IMR-90 (cell line): ENCODE data around the gene CACNB3. TPM values are rescaled to one million over a fixed set of nuclear protein-coding genes. Genes with fewer than 3 reads are reported as not detected.
A peak's percentile ranks its signal among the peaks of the same experiment; 100 is the strongest.

Experiments
- ATAC-seq: fragments of 200-7000 bp; cut with Tn5 transposase; 2 replicates; pipeline ENCODE4 v1.9.1; 2020; ENCODE audit warnings: low read depth, mild to moderate bottlenecking, moderate library complexity
- BruUV-seq: library from RNA; stranded (reverse); fragments of 400-500 nt; replicated peaks from 2 replicates; lab custom pipeline; 2021; lab: Mats Ljungman, UMichigan
- CTCF ChIA-PET: fragments of 300-600 bp; formaldehyde crosslinking; extraction: SDS; loops from one replicate; lab custom pipeline; 2021; ENCODE audit warnings: antibody characterized with exemption; lab: Yijun Ruan, JAX
- POLR2A ChIA-PET: fragments of 300-600 bp; sonication (Branson Sonifier 250); formaldehyde crosslinking; loops from one replicate; lab custom pipeline; 2022; ENCODE audit warnings: antibody characterized with exemption; ENCODE audit not compliant: unreplicated experiment; lab: Charles Lee
- DNase-seq: peaks from one replicate; pipeline ENCODE4 v3.0.0; 2013
- H2AFZ ChIP-seq: replicated peaks from 2 replicates; pipeline ENCODE3; 2013; ENCODE audit warnings: low read length, mild to moderate bottlenecking; ENCODE audit not compliant: poor library complexity
- H2AK5ac ChIP-seq: 2 replicates; pipeline ENCODE4 v1.6.1; 2013; ENCODE audit warnings: low read depth, low read length, inconsistent platforms
- H2AK9ac ChIP-seq: replicated peaks from 2 replicates; pipeline ENCODE3; 2013; ENCODE audit warnings: mild to moderate bottlenecking, low read depth, low read length, moderate library complexity; ENCODE audit not compliant: poor library complexity
- H2BK120ac ChIP-seq: 2 replicates; pipeline ENCODE4 v1.6.1; 2013; ENCODE audit warnings: low read depth, low read length, inconsistent platforms
- H2BK15ac ChIP-seq: 3 replicates; pipeline ENCODE4 v1.6.1; 2013; ENCODE audit warnings: low read depth, low read length, inconsistent platforms
- H2BK20ac ChIP-seq: 2 replicates; pipeline ENCODE4 v1.6.1; 2013; ENCODE audit warnings: low read depth, mild to moderate bottlenecking, inconsistent platforms, low read length, moderate library complexity
- H2BK5ac ChIP-seq: 2 replicates; pipeline ENCODE4 v1.6.1; 2013; ENCODE audit warnings: mild to moderate bottlenecking, low read depth, low read length, inconsistent platforms; ENCODE audit not compliant: poor library complexity, severe bottlenecking
- H3K14ac ChIP-seq: replicated peaks from 2 replicates; pipeline ENCODE4 v1.6.1; 2013; ENCODE audit warnings: low read depth, low read length, inconsistent platforms
- H3K18ac ChIP-seq: 2 replicates; pipeline ENCODE4 v1.6.1; 2013; ENCODE audit warnings: low read depth, low read length, control low read depth
- H3K23ac ChIP-seq: 2 replicates; pipeline ENCODE4 v1.6.1; 2013; ENCODE audit warnings: low read depth, low read length, inconsistent platforms
- H3K27ac ChIP-seq: 2 replicates; pipeline ENCODE4 v1.5.1; 2013; ENCODE audit warnings: mild to moderate bottlenecking, control low read depth, low read length; ENCODE audit not compliant: insufficient read depth
- H3K27me3 ChIP-seq: 2 replicates; pipeline ENCODE4 v1.6.1; 2013; ENCODE audit warnings: low read length; ENCODE audit not compliant: control insufficient read depth, insufficient read depth
- H3K36me3 ChIP-seq: 2 replicates; pipeline ENCODE4 v1.6.1; 2013; ENCODE audit warnings: low read length, mixed read lengths; ENCODE audit not compliant: control insufficient read depth, insufficient read depth
- H3K4ac ChIP-seq: 2 replicates; pipeline ENCODE4 v1.6.1; 2013; ENCODE audit warnings: low read depth, low read length, inconsistent platforms
- H3K4me1 ChIP-seq: 2 replicates; pipeline ENCODE4 v1.6.1; 2013; ENCODE audit warnings: low read length, mixed read lengths; ENCODE audit not compliant: control insufficient read depth, insufficient read depth
- H3K4me2 ChIP-seq: 2 replicates; pipeline ENCODE4 v1.6.1; 2013; ENCODE audit warnings: low read depth, mild to moderate bottlenecking, control low read depth, low read length, moderate library complexity
- H3K4me3 ChIP-seq: 2 replicates; pipeline ENCODE4 v1.5.1; 2013; ENCODE audit warnings: low read depth, mild to moderate bottlenecking, control low read depth, low read length, moderate library complexity; ENCODE audit not compliant: insufficient read depth
- H3K56ac ChIP-seq: 2 replicates; pipeline ENCODE4 v1.6.1; 2013; ENCODE audit warnings: low read length, inconsistent platforms; ENCODE audit not compliant: insufficient read depth; ENCODE audit errors: extremely low read depth
- H3K79me1 ChIP-seq, 2 experiments: 2 replicates each; pipeline ENCODE4 v1.6.1; 2013; ENCODE audit warnings: low read length in 2 of 2, inconsistent platforms in 1 of 2, low read depth in 1 of 2
- H3K9ac ChIP-seq: 2 replicates; pipeline ENCODE4 v1.6.1; 2013; ENCODE audit warnings: low read depth, low read length, control low read depth
- H3K9me1 ChIP-seq: 2 replicates; pipeline ENCODE4 v1.6.1; 2013; ENCODE audit warnings: low read length, inconsistent platforms; ENCODE audit not compliant: insufficient read depth
- H3K9me3 ChIP-seq: 2 replicates; pipeline ENCODE4 v1.6.1; 2013; ENCODE audit warnings: low read length; ENCODE audit not compliant: control insufficient read depth, insufficient read depth
- H4K20me1 ChIP-seq: 2 replicates; pipeline ENCODE4 v1.6.1; 2013; ENCODE audit warnings: low read length, inconsistent platforms; ENCODE audit not compliant: insufficient read depth
- H4K5ac ChIP-seq: 2 replicates; pipeline ENCODE4 v1.6.1; 2013; ENCODE audit warnings: mild to moderate bottlenecking, low read depth, low read length, control low read depth
- H4K8ac ChIP-seq, 2 experiments: 2 replicates each; pipeline ENCODE4 v1.6.1; 2013; ENCODE audit warnings: low read depth in 2 of 2, low read length in 2 of 2, control low read depth in 1 of 2, inconsistent platforms in 1 of 2
- H4K91ac ChIP-seq: 2 replicates; pipeline ENCODE4 v1.6.1; 2013; ENCODE audit warnings: low read depth, low read length, inconsistent platforms; ENCODE audit not compliant: insufficient read depth
- BHLHE40 ChIP-seq: fragments of 150-350 bp; IDR thresholded peaks from 2 replicates; pipeline ENCODE4 v1.6.1; 2016; ENCODE audit warnings: mild to moderate bottlenecking, low read depth, low read length
- CEBPB ChIP-seq: IDR thresholded peaks from 2 replicates; pipeline ENCODE4 v1.6.1; 2012; ENCODE audit warnings: low read depth, low read length, improper control_type of control experiment
- CHD1 ChIP-seq: IDR thresholded peaks from 2 replicates; pipeline ENCODE4 v1.6.1; 2012; ENCODE audit warnings: low read depth, low read length, improper control_type of control experiment
- FOS ChIP-seq: fragments of 150-350 bp; IDR thresholded peaks from 2 replicates; pipeline ENCODE4 v1.6.1; 2016; ENCODE audit warnings: low read depth, low read length
- MAFK ChIP-seq: IDR thresholded peaks from 2 replicates; pipeline ENCODE4 v1.6.1; 2012; ENCODE audit warnings: low read depth, low read length, improper control_type of control experiment
- MAZ ChIP-seq: IDR thresholded peaks from 2 replicates; pipeline ENCODE4 v1.6.1; 2012; ENCODE audit warnings: low read depth, mild to moderate bottlenecking, low read length, improper control_type of control experiment, moderate library complexity, borderline replicate concordance
- MXI1 ChIP-seq: IDR thresholded peaks from 2 replicates; pipeline ENCODE4 v1.6.1; 2012; ENCODE audit warnings: low read depth, mild to moderate bottlenecking, low read length, moderate library complexity, borderline replicate concordance
- NFE2L2 ChIP-seq: fragments of 150-350 bp; IDR thresholded peaks from 2 replicates; pipeline ENCODE4 v1.6.1; 2016; ENCODE audit warnings: low read depth, mild to moderate bottlenecking, low read length
- POLR2A ChIP-seq: IDR thresholded peaks from 2 replicates; pipeline ENCODE4 v1.6.1; 2012; ENCODE audit warnings: mild to moderate bottlenecking, low read depth, low read length
- RAD21 ChIP-seq: IDR thresholded peaks from 2 replicates; pipeline ENCODE4 v1.6.1; 2012; ENCODE audit warnings: low read length, improper control_type of control experiment
- RCOR1 ChIP-seq: IDR thresholded peaks from 2 replicates; pipeline ENCODE4 v1.6.1; 2012; ENCODE audit warnings: mild to moderate bottlenecking, low read length, improper control_type of control experiment; ENCODE audit not compliant: insufficient replicate concordance
- RFX5 ChIP-seq: IDR thresholded peaks from 2 replicates; pipeline ENCODE4 v1.8.0; 2012; ENCODE audit warnings: low read depth, mild to moderate bottlenecking, low read length, moderate library complexity
- SMC3 ChIP-seq: fragments of 150-350 bp; IDR thresholded peaks from 2 replicates; pipeline ENCODE4 v1.6.1; 2016; ENCODE audit warnings: low read depth, mild to moderate bottlenecking, antibody characterized with exemption, low read length, moderate library complexity
- WGBS, 2 experiments: methylation state at CpG; one replicate each; pipeline versions ENCODE4 v1.1.5 to v1.1.7; 2013; ENCODE audit warnings: missing lambda C conversion rate in 2 of 2; ENCODE audit not compliant: insufficient read length in 1 of 2; ENCODE audit errors: extremely low coverage in 2 of 2; 5-methylcytosine and 5-hydroxymethylcytosine counted together
- dilution Hi-C: fragments of 300-500 bp; cut with HindIII; formaldehyde crosslinking; loops from one replicate; pipeline ENCODE4 v1.14.3; 2018; ENCODE audit warnings: low sequenced_read_pairs; ENCODE audit not compliant: unreplicated experiment
- in situ Hi-C: fragments of 300-500 bp; cut with MboI; formaldehyde crosslinking; loops from 3 replicates; pipeline ENCODE4 v1.14.3; 2019; ENCODE audit warnings: low sequenced_read_pairs, inconsistent platforms, mixed read lengths
- intact Hi-C: fragments of 100-400 bp; cut with micrococcal nuclease; formaldehyde crosslinking; loops from 2 replicates; pipeline ENCODE4 v1.10.0; 2022
- polyA plus RNA-seq, 3 experiments: library from polyadenylated mRNA; depleted of rRNA; stranded (reverse); fragments of >200 nt; gene quantifications; 2 replicates each; pipeline ENCODE4 v1.2.3, GENCODE V29; 2012; ENCODE audit warnings: low replicate concordance in 1 of 3
- total RNA-seq: library from RNA; depleted of rRNA; stranded (reverse); fragments of >200 nt; gene quantifications from 2 replicates; pipeline ENCODE4 v1.2.3, GENCODE V29; 2012
- TF ChIP-seq, protein P1 (sequence below): fragments of 150-350 bp; IDR thresholded peaks from 2 replicates; pipeline ENCODE4 v1.6.1; 2017; ENCODE audit warnings: mild to moderate bottlenecking, antibody characterized with exemption, low read length, low read depth
- TF ChIP-seq, protein P2 (sequence below): conservative IDR thresholded peaks from 2 replicates; pipeline ENCODE4 v1.5.1; 2012; ENCODE audit warnings: mild to moderate bottlenecking, low read depth, low read length, improper control_type of control experiment

The CACNB3 gene
- total and polyA plus RNA-seq, 2 of the 4 experiments (the other 2 are of a cell fraction) = 18.1 to 45.1 TPM

DNA sequence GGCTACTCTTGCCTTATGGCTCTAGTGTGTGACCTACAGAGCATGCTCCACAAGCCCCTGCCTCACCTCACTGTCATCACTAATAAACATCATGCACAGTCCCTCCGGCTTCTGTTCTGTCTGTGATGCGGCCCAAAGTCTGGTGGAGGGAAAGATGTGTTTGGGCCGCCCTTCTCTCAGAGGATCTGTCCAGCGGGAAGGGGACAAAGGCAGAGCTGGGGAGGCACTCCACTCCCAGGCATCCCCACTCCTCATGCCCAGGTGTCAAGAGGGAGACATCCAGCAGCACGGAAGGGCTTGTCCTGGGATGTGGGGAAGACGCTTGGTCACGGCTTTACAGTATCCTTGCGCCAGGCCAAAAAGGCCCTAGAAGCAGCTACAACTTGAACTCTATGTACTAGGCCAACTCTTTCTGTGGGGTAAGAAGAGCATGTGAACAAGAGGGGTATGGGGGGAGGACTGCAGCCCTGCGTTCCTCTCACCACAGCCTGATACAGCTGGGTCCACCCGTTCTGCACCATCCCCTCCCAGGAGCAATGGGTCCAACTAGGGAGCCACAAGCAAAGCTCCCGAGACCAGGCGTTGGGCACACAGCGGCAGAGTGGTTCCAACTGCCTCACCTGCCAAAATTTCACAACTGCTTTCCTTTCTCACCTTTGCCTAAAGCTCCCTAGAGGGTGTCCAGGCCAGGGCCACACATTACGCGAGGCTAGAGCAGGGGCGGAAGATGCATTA lies 10.7 kb downstream of the CACNB3 start:
- WGBS, 2 experiments = no CpG with 5 or more reads among the region's 16 CpGs
- Histone ChIP-seq H2BK20ac (no peak overlapping the region), H2AK5ac (no peak overlapping the region), H4K5ac (no peak overlapping the region), H3K14ac (no peak overlapping the region), H4K8ac (no peak overlapping the region), H2BK120ac (no peak overlapping the region), H2BK5ac (no peak overlapping the region), H2BK15ac (no peak overlapping the region), H3K79me1 (peaks cover 0 to 13% of the 10 kb centered on the region in 2 experiments; a peak in 2 of 4 replicates), H2AFZ (peak overlapping the region; percentile 5), H3K9me1 (no peaks in the 10 kb centered on the region; the same call in 1 of the 2 replicates), H3K4ac (no peak overlapping the region), H3K36me3 (peaks cover 95% of the 10 kb centered on the region), H3K23ac (no peak overlapping the region), H2AK9ac (no peak overlapping the region), H3K4me3 (no peak overlapping the region), H3K18ac (no peak overlapping the region), H3K4me2 (no peak overlapping the region), H4K20me1 (peaks cover 27% of the 10 kb centered on the region), H3K9ac (no peak overlapping the region), H3K27me3 (no peaks in the 10 kb centered on the region), H3K9me3 (no peaks in the 10 kb centered on the region), H3K56ac (no peak overlapping the region), H3K4me1 (no peaks in the 10 kb centered on the region), H4K91ac (no peak overlapping the region), H3K27ac (no peak overlapping the region)
- ATAC-seq (no peak), DNase-seq (no peak)
- intact Hi-C loops (no loop called here), dilution Hi-C loops (no loop called here), in situ Hi-C loops (no loop called here)
- POLR2A ChIA-PET = no interaction called here
- CTCF ChIA-PET = interaction anchor here (1.2 to 1.3 kb wide), 2 partner anchors 14 to 159 kb away, joined by 4 to 6 read pairs; no protein-coding TSS in a partner anchor
- no TSS peak for BruUV-seq
- TF ChIP-seq MAZ = no peak
- no peak for TF ChIP-seq FOS
- no peak for TF ChIP-seq NFE2L2
- no peak for TF ChIP-seq MXI1
- TF ChIP-seq CHD1 = no peak
- TF ChIP-seq RCOR1 = no peak
- TF ChIP-seq, protein P1, sequence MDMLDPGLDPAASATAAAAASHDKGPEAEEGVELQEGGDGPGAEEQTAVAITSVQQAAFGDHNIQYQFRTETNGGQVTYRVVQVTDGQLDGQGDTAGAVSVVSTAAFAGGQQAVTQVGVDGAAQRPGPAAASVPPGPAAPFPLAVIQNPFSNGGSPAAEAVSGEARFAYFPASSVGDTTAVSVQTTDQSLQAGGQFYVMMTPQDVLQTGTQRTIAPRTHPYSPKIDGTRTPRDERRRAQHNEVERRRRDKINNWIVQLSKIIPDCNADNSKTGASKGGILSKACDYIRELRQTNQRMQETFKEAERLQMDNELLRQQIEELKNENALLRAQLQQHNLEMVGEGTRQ = no peak
- no peak for TF ChIP-seq MAFK
- TF ChIP-seq SMC3 = no peak
- no peak for TF ChIP-seq RFX5
- TF ChIP-seq, protein P2, sequence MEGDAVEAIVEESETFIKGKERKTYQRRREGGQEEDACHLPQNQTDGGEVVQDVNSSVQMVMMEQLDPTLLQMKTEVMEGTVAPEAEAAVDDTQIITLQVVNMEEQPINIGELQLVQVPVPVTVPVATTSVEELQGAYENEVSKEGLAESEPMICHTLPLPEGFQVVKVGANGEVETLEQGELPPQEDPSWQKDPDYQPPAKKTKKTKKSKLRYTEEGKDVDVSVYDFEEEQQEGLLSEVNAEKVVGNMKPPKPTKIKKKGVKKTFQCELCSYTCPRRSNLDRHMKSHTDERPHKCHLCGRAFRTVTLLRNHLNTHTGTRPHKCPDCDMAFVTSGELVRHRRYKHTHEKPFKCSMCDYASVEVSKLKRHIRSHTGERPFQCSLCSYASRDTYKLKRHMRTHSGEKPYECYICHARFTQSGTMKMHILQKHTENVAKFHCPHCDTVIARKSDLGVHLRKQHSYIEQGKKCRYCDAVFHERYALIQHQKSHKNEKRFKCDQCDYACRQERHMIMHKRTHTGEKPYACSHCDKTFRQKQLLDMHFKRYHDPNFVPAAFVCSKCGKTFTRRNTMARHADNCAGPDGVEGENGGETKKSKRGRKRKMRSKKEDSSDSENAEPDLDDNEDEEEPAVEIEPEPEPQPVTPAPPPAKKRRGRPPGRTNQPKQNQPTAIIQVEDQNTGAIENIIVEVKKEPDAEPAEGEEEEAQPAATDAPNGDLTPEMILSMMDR = no peak
- TF ChIP-seq CEBPB = no peak
- no peak for TF ChIP-seq POLR2A
- TF ChIP-seq BHLHE40 = no peak
- no peak for TF ChIP-seq RAD21
